CD8-positive, alpha-beta memory T cell (primary cell): ENCODE measurements around the gene ZBTB46. TPM values are rescaled to one million over a fixed set of nuclear protein-coding genes. Genes with fewer than 3 reads are reported as not detected.

ENCODE experiments used
- CTCF ChIA-PET: fragments of 350-600 bp; sonication (Branson Sonifier 250); formaldehyde crosslinking; loops from one replicate; lab custom pipeline; 2021; ENCODE audit warnings: antibody characterized with exemption; lab: Charles Lee
- POLR2A ChIA-PET: fragments of 350-600 bp; sonication (Branson Sonifier 250); formaldehyde crosslinking; loops from one replicate; lab custom pipeline; 2021; ENCODE audit warnings: antibody characterized with exemption; lab: Charles Lee
- DNase-seq, 5 donors: peaks; one replicate each; pipeline versions ENCODE4 v3.0.0 to v3.0.0-alpha.2; 2020 to 2022; ENCODE audit warnings: mixed read lengths in 1 of 5
- H3K27ac ChIP-seq: one replicate; pipeline ENCODE4 v1.7.0; 2013; ENCODE audit warnings: low read depth, mild to moderate bottlenecking, low read length, moderate library complexity
- H3K27me3 ChIP-seq: 2 replicates; pipeline ENCODE4 v1.7.0; 2013; ENCODE audit warnings: low read length, mild to moderate bottlenecking; ENCODE audit not compliant: insufficient read depth, poor library complexity, severe bottlenecking
- H3K36me3 ChIP-seq: 2 replicates; pipeline ENCODE4 v1.7.0; 2013; ENCODE audit warnings: mild to moderate bottlenecking, low read length, moderate library complexity; ENCODE audit not compliant: insufficient read depth
- H3K4me1 ChIP-seq: 2 replicates; pipeline ENCODE4 v1.7.0; 2013; ENCODE audit warnings: mild to moderate bottlenecking, low read length, moderate library complexity; ENCODE audit not compliant: insufficient read depth
- H3K4me3 ChIP-seq: 2 replicates; pipeline ENCODE4 v1.7.0; 2013; ENCODE audit warnings: mild to moderate bottlenecking, low read length
- H3K9me3 ChIP-seq: 2 replicates; pipeline ENCODE4 v1.7.0; 2013; ENCODE audit warnings: mild to moderate bottlenecking, low read length
- H3K27ac Mint-ChIP-seq, 8 donors: one replicate each; pipeline ENCODE4 v1.8.0; 2020 to 2021; ENCODE audit warnings: mixed read lengths in 8 of 8, mild to moderate bottlenecking in 6 of 8, inconsistent platforms in 3 of 8, moderate library complexity in 3 of 8
- H3K27me3 Mint-ChIP-seq, 2 donors: one replicate each; pipeline ENCODE4 v1.8.0; 2020 to 2021; ENCODE audit warnings: mixed read lengths in 2 of 2, mild to moderate bottlenecking in 1 of 2, moderate library complexity in 1 of 2
- H3K36me3 Mint-ChIP-seq, 3 donors: one replicate each; pipeline ENCODE4 v1.8.0; 2020 to 2021; ENCODE audit warnings: mixed read lengths in 3 of 3, inconsistent platforms in 1 of 3, mild to moderate bottlenecking in 1 of 3
- H3K4me1 Mint-ChIP-seq, 3 donors: one replicate each; pipeline ENCODE4 v1.8.0; 2020 to 2021; ENCODE audit warnings: mixed read lengths in 3 of 3, inconsistent platforms in 1 of 3, mild to moderate bottlenecking in 1 of 3
- H3K4me3 Mint-ChIP-seq, 7 donors: one replicate each; pipeline ENCODE4 v1.8.0; 2020 to 2021; ENCODE audit warnings: mixed read lengths in 7 of 7, mild to moderate bottlenecking in 6 of 7, moderate library complexity in 4 of 7, inconsistent platforms in 2 of 7
- H3K9me3 Mint-ChIP-seq, 5 donors: one replicate each; pipeline ENCODE4 v1.8.0; 2020 to 2022; ENCODE audit warnings: mixed read lengths in 5 of 5, mild to moderate bottlenecking in 3 of 5, moderate library complexity in 2 of 5, inconsistent platforms in 1 of 5
- polyA plus RNA-seq: library from polyadenylated mRNA; unstranded; fragments of 300-500 nt; fragmentation: Illumina TruSeq; gene quantifications from one replicate; pipeline ENCODE4 v1.2.3, GENCODE V29; 2021
- total RNA-seq, 2 experiments: library from RNA; stranded (reverse); gene quantifications; one replicate each; pipeline ENCODE4 v1.2.3, GENCODE V29; 2021

The ZBTB46 gene
- total and polyA plus RNA-seq, 3 experiments from 2014 or later = 0.08 to 0.39 (median 0.31) TPM

- peak overlapping the region in 5 of 7 donors; percentile 41 to 71 (median 56) for H3K4me3 Mint-ChIP-seq
- H3K36me3 ChIP-seq = peaks cover 11% of the 10 kb centered on the region
- H3K36me3 Mint-ChIP-seq = peaks cover 0 to 13% (median 0%) of the 10 kb centered on the region in 3 donors
- DNase-seq = no peak
- no peaks in the 10 kb centered on the region for H3K27me3 ChIP-seq
- ChIA-PET CTCF (interaction anchor here (1.3 to 2.4 kb wide), 4 partner anchors 9 to 41 kb away, joined by 3 to 21 read pairs (median 7); partner anchors contain the start of genes ARFRP1 and ZGPAT), POLR2A (interaction anchor here (0.6 to 1.7 kb wide), 6 partner anchors 9 to 40 kb away, joined by 4 to 16 read pairs (median 5); partner anchors contain the start of genes ARFRP1 and ZGPAT)
- H3K4me1 Mint-ChIP-seq = peaks cover 0 to 9% (median 0%) of the 10 kb centered on the region in 3 donors
- H3K4me3 ChIP-seq = no peak overlapping the region
- H3K27ac ChIP-seq = no peak overlapping the region
- no peaks in the 10 kb centered on the region for H3K9me3 ChIP-seq
- no peaks in the 10 kb centered on the region for H3K9me3 Mint-ChIP-seq
- no peaks in the 10 kb centered on the region for H3K27me3 Mint-ChIP-seq
- H3K4me1 ChIP-seq = peaks cover 18% of the 10 kb centered on the region
- H3K27ac Mint-ChIP-seq = peak overlapping the region in 2 of 8 donors; percentile 33 to 89
Measured at GRCh38 chr20:63741676-63742380, 89.2 kb downstream of the ZBTB46 start.

- Histone ChIP-seq H3K4me1 (peaks cover 19% of the 10 kb centered on the region), H3K9me3 (no peaks in the 10 kb centered on the region), H3K4me3 (no peak overlapping the region), H3K36me3 (peaks cover 11% of the 10 kb centered on the region), H3K27ac (peak overlapping the region; percentile 38), H3K27me3 (no peaks in the 10 kb centered on the region)
- CTCF ChIA-PET = interaction anchor here (0.8 to 2.4 kb wide), 5 partner anchors 10 to 46 kb away, joined by 3 to 21 read pairs (median 6); partner anchors contain the start of genes ARFRP1 and ZGPAT
- DNase-seq = no peak
- H3K4me3 Mint-ChIP-seq = peak overlapping the region in 6 of 7 donors; percentile 41 to 87 (median 62)
- peak overlapping the region in 2 of 8 donors; percentile 33 to 89 for H3K27ac Mint-ChIP-seq
- peaks cover 1 to 14% (median 4%) of the 10 kb centered on the region in 3 donors for H3K4me1 Mint-ChIP-seq
- POLR2A ChIA-PET = interaction anchor here (0.6 to 1.7 kb wide), 5 partner anchors 9 to 41 kb away, joined by 4 to 16 read pairs (median 5); partner anchors contain the start of genes ARFRP1 and ZGPAT
- peaks cover 0 to 2% of the 10 kb centered on the region in 2 donors for H3K27me3 Mint-ChIP-seq
- no peaks in the 10 kb centered on the region for H3K9me3 Mint-ChIP-seq
- H3K36me3 Mint-ChIP-seq = peaks cover 0 to 17% (median 0%) of the 10 kb centered on the region in 3 donors
Measured at GRCh38 chr20:63741354-63741675, 89.7 kb downstream of the ZBTB46 start.

- Histone ChIP-seq H3K36me3 (peaks cover 11% of the 10 kb centered on the region), H3K4me3 (peak overlapping the region; percentile 66), H3K4me1 (peaks cover 24% of the 10 kb centered on the region), H3K27me3 (no peaks in the 10 kb centered on the region), H3K27ac (peak overlapping the region; percentile 38), H3K9me3 (no peaks in the 10 kb centered on the region)
- ChIA-PET POLR2A (interaction anchor here (0.5 to 1.7 kb wide), 10 partner anchors 10 to 137 kb away, joined by 3 to 16 read pairs (median 4); partner anchors contain the start of genes ARFRP1, GMEB2, TPD52L2 and ZGPAT), CTCF (interaction anchor here (0.8 to 2.4 kb wide), 6 partner anchors 10 to 47 kb away, joined by 3 to 21 read pairs (median 4); partner anchors contain the start of genes ARFRP1 and ZGPAT)
- Mint-ChIP-seq H3K36me3 (peaks cover 0 to 22% (median 0%) of the 10 kb centered on the region in 3 donors), H3K27me3 (peaks cover 0 to 3% of the 10 kb centered on the region in 2 donors), H3K4me3 (peak overlapping the region; percentile 59 to 87 (median 66)), H3K27ac (peak overlapping the region in 3 of 8 donors; percentile 36 to 58 (median 55)), H3K4me1 (peaks cover 7 to 19% (median 9%) of the 10 kb centered on the region in 3 donors), H3K9me3 (no peaks in the 10 kb centered on the region)
- DNase-seq = peak; percentile 23 to 63 (median 43)
Measured at GRCh38 chr20:63740627-63741353, 90.3 kb downstream of the ZBTB46 start.

GRCh38 chr20:63740070-63740626 lies 90.9 kb downstream of the ZBTB46 start:
- Mint-ChIP-seq H3K4me3 (peak overlapping the region; percentile 59 to 87 (median 66)), H3K36me3 (peaks cover 0 to 28% (median 0%) of the 10 kb centered on the region in 3 donors), H3K27me3 (peaks cover 0 to 3% of the 10 kb centered on the region in 2 donors), H3K9me3 (no peaks in the 10 kb centered on the region), H3K4me1 (peaks cover 10 to 25% (median 11%) of the 10 kb centered on the region in 3 donors), H3K27ac (peak overlapping the region in 3 of 8 donors; percentile 36 to 58 (median 55))
- Histone ChIP-seq H3K36me3 (peaks cover 11% of the 10 kb centered on the region), H3K27ac (peak overlapping the region; percentile 38), H3K9me3 (no peaks in the 10 kb centered on the region), H3K4me3 (peak overlapping the region; percentile 66), H3K27me3 (no peaks in the 10 kb centered on the region), H3K4me1 (peaks cover 30% of the 10 kb centered on the region)
- ChIA-PET POLR2A (interaction anchor here (0.5 to 1.7 kb wide), 8 partner anchors 11 to 136 kb away, joined by 3 to 16 read pairs (median 4); partner anchors contain the start of genes ARFRP1, GMEB2, TPD52L2 and ZGPAT), CTCF (interaction anchor here (0.8 to 2.4 kb wide), 6 partner anchors 11 to 48 kb away, joined by 3 to 21 read pairs (median 4); partner anchors contain the start of genes ARFRP1 and ZGPAT)
- DNase-seq = peak; percentile 48 to 76 (median 58)

- DNase-seq = peak; percentile 59 to 79 (median 68)
- peaks cover 12% of the 10 kb centered on the region for H3K36me3 ChIP-seq
- ChIA-PET CTCF (interaction anchor here (1.1 to 4.5 kb wide), 4 partner anchors 9 to 42 kb away, joined by 3 to 39 read pairs (median 10); partner anchors contain the start of genes ARFRP1 and ZGPAT), POLR2A (interaction anchor here (0.6 to 4.9 kb wide), 7 partner anchors 11 to 241 kb away, joined by 3 to 84 read pairs (median 4); partner anchors contain the start of genes ARFRP1, PRPF6 and ZGPAT)
- no peaks in the 10 kb centered on the region for H3K9me3 ChIP-seq
- peak within 1 kb of the TSS; percentile 66 for H3K4me3 ChIP-seq
- H3K4me1 ChIP-seq = peaks cover 30% of the 10 kb centered on the region
- Mint-ChIP-seq H3K4me3 (peak within 1 kb of the TSS; percentile 59 to 92 (median 76)), H3K27ac (peak within 1 kb of the TSS in 3 of 8 donors; percentile 36 to 61 (median 55)), H3K4me1 (peaks cover 10 to 29% (median 11%) of the 10 kb centered on the region in 3 donors), H3K36me3 (peaks cover 0 to 32% (median 0%) of the 10 kb centered on the region in 3 donors), H3K9me3 (no peaks in the 10 kb centered on the region), H3K27me3 (peaks cover 0 to 3% of the 10 kb centered on the region in 2 donors)
- no peaks in the 10 kb centered on the region for H3K27me3 ChIP-seq
- peak within 1 kb of the TSS; percentile 38 for H3K27ac ChIP-seq
Measured at GRCh38 chr20:63739130-63740069, 91.7 kb downstream of the ZBTB46 start, which contains the start of gene SLC2A4RG. Gene SLC2A4RG (plus strand): TSS chr20:63739776. CDS start chr20:63739913, 137 bp downstream.

DNA sequence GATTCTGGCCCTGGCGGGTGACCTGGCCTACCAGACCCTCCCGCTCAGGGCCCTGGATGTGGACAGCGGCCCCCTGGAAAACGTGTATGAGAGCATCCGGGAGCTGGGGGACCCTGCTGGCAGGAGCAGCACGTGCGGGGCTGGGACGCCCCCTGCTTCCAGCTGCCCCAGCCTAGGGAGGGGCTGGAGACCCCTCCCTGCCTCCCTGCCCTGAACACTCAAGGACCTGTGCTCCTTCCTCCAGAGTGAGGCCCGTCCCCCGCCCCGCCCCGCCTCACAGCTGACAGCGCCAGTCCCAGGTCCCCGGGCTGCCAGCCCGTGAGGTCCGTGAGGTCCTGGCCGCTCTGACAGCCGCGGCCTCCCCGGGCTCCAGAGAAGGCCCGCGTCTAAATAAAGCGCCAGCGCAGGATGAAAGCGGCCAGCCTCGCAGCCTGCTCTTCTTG lies 92.4 kb downstream of the ZBTB46 start:
- Mint-ChIP-seq H3K27ac (peak overlapping the region in 2 of 8 donors; percentile 20 to 61), H3K9me3 (no peaks in the 10 kb centered on the region), H3K4me1 (peaks cover 11 to 36% (median 14%) of the 10 kb centered on the region in 3 donors), H3K27me3 (peaks cover 0 to 3% of the 10 kb centered on the region in 2 donors), H3K4me3 (peak overlapping the region; percentile 38 to 92 (median 73)), H3K36me3 (peaks cover 2 to 37% (median 4%) of the 10 kb centered on the region in 3 donors)
- H3K27ac ChIP-seq = peak overlapping the region; percentile 9
- peak; percentile 36 to 73 (median 43) for DNase-seq
- H3K36me3 ChIP-seq = peaks cover 19% of the 10 kb centered on the region
- H3K4me1 ChIP-seq = peaks cover 30% of the 10 kb centered on the region
- POLR2A ChIA-PET = interaction anchor here (1.0 to 4.9 kb wide), 6 partner anchors 11 to 242 kb away, joined by 3 to 84 read pairs (median 4); partner anchors contain the start of genes ARFRP1, PRPF6 and ZGPAT
- H3K9me3 ChIP-seq = no peaks in the 10 kb centered on the region
- CTCF ChIA-PET = interaction anchor here (1.0 to 4.5 kb wide), 5 partner anchors 10 to 43 kb away, joined by 3 to 39 read pairs (median 5); partner anchors contain the start of genes ARFRP1 and ZGPAT
- no peaks in the 10 kb centered on the region for H3K27me3 ChIP-seq
- H3K4me3 ChIP-seq = peak overlapping the region; percentile 50
